Measurements from ENCODE around the gene TARS1. TPM values are rescaled to one million over a fixed set of nuclear protein-coding genes. Genes with fewer than 3 reads are reported as not detected.

The TARS1 gene
- total RNA-seq, 1 experiment from 2014 or later, result 304 TPM

DNA sequence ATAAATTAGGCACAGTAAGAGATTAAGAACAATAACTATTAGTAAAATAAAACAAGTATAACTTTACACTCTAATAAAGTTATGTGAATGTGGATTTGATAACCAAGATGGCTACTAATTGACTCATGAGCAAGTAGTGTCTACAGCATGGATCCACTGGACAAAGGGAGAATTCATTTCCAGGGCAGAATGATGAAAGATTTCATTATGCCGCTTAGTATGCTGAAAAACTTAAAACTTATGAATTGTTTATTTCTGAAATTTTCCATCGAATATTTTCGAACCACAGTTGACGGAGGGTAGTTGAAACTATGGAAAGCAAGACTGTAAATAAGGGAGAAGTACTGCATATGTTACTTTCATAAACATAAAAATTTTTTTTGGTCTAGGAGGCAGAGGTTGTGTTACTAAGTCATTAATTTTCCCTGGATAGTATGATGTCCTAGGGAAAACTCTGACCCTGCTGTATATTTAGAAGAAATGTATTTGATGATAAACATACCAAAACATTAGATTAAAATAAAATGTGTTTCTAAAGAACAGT lies 24.9 kb upstream of the TARS1 start:
- Mint-ChIP-seq H3K4me3 (no peak overlapping the region), H3K36me3 (no peaks in the 10 kb centered on the region), H3K27me3 (ENCODE audit: low read depth) (peaks cover 3% of the 10 kb centered on the region; the same call in 1 of the 2 replicates), H3K9me3 (peaks cover 5% of the 10 kb centered on the region), H3K4me1 (no peaks in the 10 kb centered on the region), H3K27ac (no peak overlapping the region)
- ChIA-PET POLR2A (no interaction called here), CTCF (no interaction called here)
- TF ChIP-seq ZNF281 (CRISPR knock-in tag; IDR thresholded peaks at IDR 0.05) (no peak), MAX (CRISPR knock-in tag; IDR thresholded peaks at IDR 0.05) (no peak), ZNF317 (CRISPR knock-in tag; IDR thresholded peaks at IDR 0.05; ENCODE audit: borderline replicate concordance, low read depth) (no peak), ZNF396 (CRISPR knock-in tag; IDR thresholded peaks at IDR 0.05; ENCODE audit: borderline replicate concordance) (no peak), ZNF423 (CRISPR knock-in tag; IDR thresholded peaks at IDR 0.05) (no peak), ZNF416 (CRISPR knock-in tag; IDR thresholded peaks at IDR 0.05) (no peak), TEAD1 (CRISPR knock-in tag; IDR thresholded peaks at IDR 0.05) (no peak), NR1H2 (CRISPR knock-in tag; IDR thresholded peaks at IDR 0.05) (no peak)
- TF ChIP-seq, protein P1, sequence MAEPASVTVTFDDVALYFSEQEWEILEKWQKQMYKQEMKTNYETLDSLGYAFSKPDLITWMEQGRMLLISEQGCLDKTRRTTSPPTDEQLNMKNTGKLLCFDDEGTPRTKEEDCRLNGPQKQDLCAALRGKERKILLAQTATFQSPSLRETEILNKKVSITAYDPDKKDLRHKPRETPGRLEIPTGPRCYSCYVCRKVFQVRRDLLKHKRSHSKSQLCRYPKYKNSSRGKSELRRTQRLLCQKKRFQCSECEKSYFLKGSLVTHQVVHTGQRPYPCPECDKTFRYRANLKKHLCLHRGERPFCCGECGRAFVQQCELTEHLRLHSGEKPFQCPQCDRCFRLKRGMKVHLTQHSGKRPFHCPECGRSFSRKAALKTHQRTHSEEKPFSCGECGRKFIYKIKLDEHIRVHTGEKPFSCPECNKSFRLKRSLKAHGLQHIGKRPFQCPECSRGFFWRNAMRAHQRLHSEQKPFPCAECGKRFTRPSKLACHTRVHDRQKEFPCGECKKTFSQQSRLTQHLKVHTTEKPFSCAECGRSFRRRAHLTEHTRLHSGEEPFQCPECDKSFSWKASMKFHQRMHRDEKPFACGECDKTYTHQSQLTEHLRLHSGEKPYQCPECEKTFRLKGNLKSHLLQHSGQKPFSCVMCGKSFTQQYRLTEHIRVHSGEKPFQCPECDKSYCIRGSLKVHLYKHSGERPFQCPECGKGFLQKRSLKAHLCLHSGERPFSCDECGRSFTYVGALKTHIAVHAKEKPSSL (CRISPR knock-in tag; conservative IDR thresholded peaks at IDR 0.05), result no peak
- TF ChIP-seq, protein P2, sequence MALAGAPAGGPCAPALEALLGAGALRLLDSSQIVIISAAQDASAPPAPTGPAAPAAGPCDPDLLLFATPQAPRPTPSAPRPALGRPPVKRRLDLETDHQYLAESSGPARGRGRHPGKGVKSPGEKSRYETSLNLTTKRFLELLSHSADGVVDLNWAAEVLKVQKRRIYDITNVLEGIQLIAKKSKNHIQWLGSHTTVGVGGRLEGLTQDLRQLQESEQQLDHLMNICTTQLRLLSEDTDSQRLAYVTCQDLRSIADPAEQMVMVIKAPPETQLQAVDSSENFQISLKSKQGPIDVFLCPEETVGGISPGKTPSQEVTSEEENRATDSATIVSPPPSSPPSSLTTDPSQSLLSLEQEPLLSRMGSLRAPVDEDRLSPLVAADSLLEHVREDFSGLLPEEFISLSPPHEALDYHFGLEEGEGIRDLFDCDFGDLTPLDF (CRISPR knock-in tag; IDR thresholded peaks at IDR 0.05), result no peak
- ATAC-seq, result no peak
- no peak for DNase-seq (ENCODE audit: low spot score)

DNA sequence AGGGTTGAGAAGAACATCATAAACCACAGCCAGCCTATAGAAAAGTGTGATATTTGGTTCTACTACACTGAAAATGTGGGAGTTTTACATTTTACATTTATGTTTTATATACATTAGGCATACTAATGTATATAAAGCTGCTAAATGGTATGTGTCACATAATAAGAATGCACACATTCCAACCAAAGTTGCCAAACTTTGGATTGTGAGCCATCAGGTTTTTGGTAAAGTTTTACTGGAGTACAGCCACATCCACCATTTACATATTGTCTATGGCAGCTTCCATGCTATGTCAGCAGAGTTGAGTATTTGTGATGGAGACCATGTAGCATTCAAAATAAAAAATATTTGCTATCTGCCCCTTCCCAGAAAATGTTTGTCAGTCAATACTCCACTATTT lies 23.1 kb upstream of the TARS1 start:
- Mint-ChIP-seq H3K36me3 (no peaks in the 10 kb centered on the region), H3K4me1 (no peaks in the 10 kb centered on the region), H3K27ac (no peak overlapping the region), H3K9me3 (peaks cover under 1% of the 10 kb centered on the region), H3K27me3 (ENCODE audit: low read depth) (peaks cover 3% of the 10 kb centered on the region; the same call in 1 of the 2 replicates), H3K4me3 (no peak overlapping the region)
- ATAC-seq, result no peak
- no peak for TF ChIP-seq TEAD4 (CRISPR knock-in tag; IDR thresholded peaks at IDR 0.05)
- TF ChIP-seq ZNF281 (CRISPR knock-in tag; IDR thresholded peaks at IDR 0.05), result no peak
- no peak for TF ChIP-seq FOXK1 (CRISPR knock-in tag; IDR thresholded peaks at IDR 0.05)
- no peak for TF ChIP-seq PRRX2 (CRISPR knock-in tag; IDR thresholded peaks at IDR 0.05)
- TF ChIP-seq, protein P3, sequence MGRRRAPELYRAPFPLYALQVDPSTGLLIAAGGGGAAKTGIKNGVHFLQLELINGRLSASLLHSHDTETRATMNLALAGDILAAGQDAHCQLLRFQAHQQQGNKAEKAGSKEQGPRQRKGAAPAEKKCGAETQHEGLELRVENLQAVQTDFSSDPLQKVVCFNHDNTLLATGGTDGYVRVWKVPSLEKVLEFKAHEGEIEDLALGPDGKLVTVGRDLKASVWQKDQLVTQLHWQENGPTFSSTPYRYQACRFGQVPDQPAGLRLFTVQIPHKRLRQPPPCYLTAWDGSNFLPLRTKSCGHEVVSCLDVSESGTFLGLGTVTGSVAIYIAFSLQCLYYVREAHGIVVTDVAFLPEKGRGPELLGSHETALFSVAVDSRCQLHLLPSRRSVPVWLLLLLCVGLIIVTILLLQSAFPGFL (CRISPR knock-in tag; IDR thresholded peaks at IDR 0.05; ENCODE audit: borderline replicate concordance), result no peak
- no peak for TF ChIP-seq ETV6 (CRISPR knock-in tag; IDR thresholded peaks at IDR 0.05)
- CTCF ChIA-PET, result no interaction called here
- POLR2A ChIA-PET, result no interaction called here
- no peak for DNase-seq (ENCODE audit: low spot score)

Measured in WTC11 (cell line).